A673 (cell line): ENCODE measurements around the gene FBXW5.

Experiments used
- CTCF ChIP-seq: fragments of 300-800, 200-600 bp; sonication (generic); conservative IDR thresholded peaks from 2 replicates; pipeline ENCODE4 v1.5.1; 2017; ENCODE audit warnings: low read depth, mild to moderate bottlenecking, antibody characterized with exemption, low read length, moderate library complexity, mixed read lengths
- EZH2 ChIP-seq: fragments of 200-600 bp; sonication (generic); IDR thresholded peaks from 2 replicates; pipeline ENCODE4 v1.6.1; 2017; ENCODE audit warnings: borderline replicate concordance, low read depth, mild to moderate bottlenecking, mixed read lengths, antibody characterized with exemption, low read length; ENCODE audit not compliant: poor library complexity, severe bottlenecking

GRCh38 chr9:136910197-136910900 lies 34.2 kb downstream of the FBXW5 start:
- TF ChIP-seq CTCF (no peak), EZH2 (no peak)
